ENCODE data around the gene PRPF6.

Gene PRPF6

DNA sequence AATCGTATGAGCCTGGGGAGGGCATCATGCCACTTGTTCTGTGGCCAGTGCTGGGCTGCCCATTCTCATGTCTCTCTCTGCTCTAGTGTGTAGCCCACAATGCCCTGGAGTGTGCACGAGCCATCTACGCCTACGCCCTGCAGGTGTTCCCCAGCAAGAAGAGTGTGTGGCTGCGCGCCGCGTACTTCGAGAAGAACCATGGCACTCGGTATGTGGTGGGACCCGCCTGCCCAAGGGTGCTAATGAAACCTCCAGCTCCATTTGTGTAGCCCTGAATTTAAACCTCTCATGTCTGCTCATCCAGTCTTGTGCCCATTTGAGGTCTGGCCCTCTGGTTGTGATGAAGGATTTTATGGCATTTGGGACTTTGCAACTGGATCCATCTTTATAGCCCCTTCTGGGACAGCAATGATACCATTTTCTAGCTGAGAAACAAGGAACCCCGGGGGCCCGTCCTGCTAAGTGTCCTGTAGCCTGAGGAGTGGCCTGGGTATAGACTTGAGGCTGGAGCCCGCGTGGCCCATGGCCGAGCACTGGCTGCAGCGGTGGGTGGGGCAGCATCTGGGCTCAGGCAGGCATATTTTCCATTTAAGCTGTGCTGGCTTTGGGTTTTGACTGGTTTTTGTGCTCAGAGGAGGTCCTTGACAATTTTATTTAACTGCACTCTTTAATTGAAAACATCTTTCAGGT lies 41.9 kb downstream of the PRPF6 start:
- no peak for DNase-seq

DNA sequence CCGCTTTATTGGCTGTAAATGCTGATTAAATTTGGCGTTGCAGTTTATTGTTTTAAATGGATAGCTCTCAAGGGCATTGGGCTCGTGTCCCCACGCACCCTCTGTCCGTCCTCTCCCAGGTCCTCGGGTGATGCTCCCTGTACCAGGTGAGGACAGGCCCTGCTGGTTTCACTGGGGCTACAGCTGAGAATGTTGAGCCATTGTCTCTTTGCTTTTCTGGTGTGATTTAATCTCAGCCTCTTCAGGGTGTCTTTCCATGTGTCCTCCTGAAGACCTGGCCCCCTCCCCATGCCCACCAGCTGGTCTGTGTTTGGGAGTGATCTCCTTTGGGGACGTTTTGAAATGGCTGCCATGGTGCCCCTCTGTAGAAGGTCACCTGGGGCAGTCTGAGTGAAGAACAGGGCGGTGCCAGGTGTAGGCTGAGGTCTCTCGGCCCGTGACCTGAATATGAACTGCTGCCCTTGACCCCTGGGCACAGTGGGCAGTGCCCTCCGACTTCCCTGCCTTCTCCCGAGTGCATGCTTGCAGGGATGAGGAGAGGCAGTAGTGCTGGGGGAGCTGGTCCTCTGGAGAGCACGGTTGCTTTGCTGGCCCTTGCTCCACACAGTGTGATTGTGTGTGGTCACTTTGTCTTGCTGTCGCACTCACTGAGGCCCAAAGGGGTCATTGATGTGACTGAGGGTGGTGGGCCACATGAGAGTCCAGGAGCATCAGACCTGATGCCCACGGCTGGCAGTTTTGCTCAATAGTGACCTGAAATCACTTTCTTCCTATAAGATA lies 42.6 kb downstream of the PRPF6 start:
- DNase-seq: no peak

DNA sequence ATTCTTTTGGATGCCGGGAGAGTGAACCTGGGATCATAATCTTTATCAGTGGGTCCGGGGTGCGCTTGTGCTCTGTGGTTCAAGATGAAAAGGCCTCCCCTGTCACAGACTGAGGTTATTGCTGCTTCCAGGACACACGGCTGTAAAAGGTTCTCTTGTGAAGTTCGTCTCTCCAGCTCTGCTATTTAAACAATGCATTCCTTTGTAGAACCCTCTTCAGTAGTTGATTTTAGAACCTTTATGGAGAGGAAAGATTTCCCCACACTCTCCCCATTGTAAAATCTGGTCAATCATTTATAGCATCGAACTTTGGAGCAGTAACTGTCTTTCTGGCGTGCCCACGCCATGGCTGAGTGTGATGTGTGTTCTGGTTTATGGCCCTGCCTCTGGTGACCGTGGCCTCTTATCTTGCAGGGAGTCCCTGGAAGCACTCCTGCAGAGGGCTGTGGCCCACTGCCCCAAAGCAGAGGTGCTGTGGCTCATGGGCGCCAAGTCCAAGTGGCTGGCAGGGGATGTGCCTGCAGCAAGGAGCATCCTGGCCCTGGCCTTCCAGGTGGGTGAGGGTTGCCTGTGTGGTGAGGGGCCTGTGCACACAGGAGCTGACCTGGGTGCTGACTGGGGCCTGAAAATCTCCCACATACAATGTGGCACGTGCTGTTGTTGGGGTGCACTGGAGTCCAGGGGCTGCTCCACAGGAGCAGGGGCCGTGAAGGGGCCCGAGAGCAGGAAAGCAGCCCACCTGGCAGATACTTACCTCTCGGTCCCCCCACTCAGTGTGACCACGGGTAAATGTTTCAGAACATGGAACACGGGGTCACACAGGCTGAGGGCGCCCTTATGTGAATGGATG lies 43.4 kb downstream of the PRPF6 start:
- no peak for DNase-seq

DNA sequence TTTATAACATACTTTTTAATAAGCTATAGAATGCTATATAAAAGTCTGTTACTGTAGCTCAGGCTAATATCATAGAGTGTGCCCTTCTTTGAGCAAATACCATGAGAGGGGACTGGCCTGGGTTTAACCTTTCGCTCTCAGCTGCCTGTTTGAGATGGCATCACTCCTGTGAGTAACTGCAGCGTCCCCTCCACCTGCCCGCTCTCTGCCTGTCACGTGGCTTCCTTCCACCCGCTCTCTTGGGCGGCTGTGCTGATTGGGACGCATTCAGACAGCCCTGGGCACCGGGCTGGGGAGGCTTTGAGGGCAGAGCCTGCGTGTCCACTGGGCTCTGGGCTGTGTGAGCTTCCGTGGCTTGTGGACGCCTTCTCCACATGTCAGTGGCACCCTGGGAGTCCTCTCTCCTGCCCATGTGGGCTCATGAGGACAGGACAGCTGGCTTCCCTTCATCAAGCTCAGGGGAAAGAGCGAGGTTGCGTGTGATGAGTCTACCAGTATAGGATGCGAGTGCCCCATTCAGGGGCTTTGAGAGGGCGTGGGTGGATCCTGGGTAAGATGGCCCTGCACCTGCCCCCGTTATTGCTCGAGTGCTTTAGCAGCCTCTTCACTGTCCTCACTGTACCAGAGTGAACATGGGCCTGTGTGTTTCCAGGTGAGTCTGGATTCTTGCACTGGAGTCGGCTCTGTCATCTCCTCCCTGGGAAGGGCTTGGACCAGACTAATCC lies 44.3 kb downstream of the PRPF6 start:
- no peak for DNase-seq

DNA sequence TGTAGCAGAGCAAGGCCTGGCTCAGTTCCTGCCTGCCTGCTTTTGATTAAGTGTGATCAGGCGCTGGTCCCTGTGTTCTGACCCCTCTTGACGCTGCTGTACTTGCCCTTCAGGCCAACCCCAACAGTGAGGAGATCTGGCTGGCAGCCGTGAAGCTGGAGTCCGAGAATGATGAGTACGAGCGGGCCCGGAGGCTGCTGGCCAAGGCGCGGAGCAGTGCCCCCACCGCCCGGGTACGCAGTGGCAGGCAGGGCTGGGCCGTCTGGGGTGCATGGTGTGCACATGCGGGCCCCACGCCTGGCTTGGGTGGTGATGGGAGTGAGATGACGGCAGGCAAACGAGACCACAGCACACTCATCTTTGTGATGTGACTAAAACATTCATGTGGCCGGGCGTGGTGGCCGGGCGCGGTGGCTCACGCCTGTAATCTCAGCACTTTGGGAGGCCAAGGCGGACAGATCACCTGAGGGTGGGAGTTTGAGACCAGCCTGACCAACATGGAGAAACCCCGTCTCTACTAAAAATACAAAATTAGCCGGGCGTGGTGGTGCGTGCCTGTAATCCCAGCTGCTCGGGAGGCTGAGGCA lies 45.0 kb downstream of the PRPF6 start:
- DNase-seq: no peak

DNA sequence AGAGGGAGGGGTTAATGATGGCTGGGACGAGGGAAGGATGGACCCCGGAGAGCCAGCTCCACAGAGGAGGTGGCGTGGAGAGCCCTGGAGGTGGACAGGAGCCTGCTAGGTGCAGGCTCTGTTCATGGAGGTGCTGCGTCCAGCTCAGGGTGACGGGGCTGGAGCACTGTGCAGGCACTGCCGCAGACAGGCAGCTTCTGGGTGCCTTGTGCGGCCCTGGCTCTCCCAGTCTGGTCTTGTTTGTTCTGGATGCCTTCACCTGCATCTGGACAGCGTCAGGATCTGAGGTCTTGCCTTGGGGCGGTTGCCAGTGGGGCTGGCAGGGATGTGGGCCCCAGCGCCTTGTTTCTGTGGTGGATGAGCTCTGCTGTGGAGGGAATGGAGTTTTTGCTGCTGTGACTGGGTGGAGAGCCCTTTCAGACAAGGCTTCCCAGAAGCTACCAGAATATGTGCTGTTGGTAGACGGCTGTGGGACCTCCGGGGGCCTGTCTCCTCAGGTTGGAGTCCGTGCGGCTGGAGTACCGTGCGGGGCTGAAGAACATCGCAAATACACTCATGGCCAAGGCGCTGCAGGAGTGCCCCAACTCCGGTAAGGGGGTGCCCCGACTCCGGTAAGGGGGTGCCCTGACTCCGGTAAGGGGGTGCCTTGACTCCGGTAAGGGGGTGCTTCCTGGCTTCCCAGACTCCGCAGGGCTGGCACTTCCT lies 47.2 kb downstream of the PRPF6 start:
- no peak for DNase-seq

DNA sequence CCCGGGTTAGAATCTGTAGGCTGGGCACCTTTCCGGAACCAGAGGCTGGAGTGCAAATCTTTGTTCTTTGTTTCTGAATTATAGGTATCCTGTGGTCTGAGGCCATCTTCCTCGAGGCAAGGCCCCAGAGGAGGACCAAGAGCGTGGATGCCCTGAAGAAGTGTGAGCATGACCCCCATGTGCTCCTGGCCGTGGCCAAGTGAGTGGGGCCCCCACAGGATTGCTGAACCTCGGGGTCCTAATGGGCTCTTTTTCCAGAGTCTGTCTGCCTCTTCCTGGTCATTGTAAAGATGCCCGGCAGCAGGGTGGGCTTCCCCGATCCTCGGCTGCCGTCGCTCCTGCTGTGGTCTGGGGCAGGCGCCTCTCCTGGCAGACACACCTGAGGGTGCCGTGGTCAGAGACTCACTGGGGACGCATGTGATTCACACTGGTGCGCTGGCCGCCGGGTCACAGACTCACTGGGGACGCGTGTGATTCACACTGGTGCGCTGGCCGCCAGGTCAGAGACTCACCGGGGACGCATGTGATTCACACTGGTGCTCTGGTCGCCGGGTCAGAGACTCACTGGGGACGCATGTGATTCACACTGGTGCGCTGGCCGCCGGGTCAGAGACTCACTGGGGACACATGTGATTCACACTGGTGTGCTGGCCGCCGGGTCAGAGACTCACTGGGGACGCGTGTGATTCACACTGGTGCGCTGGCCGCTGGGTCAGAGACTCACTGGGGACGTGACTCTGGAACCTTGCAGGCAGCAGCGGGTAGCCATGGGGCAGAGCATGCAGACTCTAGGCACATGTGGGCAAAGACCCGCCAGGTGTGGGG lies 48.6 kb downstream of the PRPF6 start:
- DNase-seq: no peak

DNA sequence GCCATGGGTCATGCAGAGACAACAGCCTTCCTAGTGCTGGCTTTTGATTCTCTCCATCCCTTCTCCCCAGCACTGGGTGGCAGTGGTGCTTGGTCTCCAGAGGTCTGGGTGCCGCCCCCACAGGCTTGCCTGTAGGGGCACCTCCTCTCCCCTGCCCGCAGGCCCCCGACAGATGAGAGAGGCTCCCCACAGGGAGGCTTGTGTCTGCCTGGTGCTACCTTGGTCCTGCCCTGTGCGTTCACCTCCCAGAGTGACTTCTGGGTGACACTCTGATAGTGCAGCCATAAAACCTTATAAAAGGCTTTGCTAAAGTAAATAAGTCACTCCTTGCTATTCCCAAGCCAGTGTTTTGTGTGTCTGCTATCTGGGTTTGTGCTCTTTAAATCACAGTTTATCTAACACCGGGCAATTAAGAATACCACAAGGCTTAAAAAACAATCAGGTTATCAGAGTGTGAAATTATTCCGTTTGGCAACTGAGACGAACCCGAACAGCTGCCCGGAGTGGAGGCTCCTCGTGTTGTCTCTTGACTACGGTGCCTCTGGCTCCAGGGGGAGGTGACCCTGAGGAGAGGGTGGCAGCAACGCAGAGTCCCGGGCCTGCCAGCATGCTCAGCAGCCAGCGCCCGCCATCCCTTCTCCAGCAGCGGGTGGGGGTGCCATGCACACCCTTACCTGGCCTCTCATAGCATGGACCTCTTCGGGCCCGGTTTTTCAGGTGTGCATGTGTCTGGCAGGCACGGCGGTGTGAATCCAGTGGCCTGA lies 49.6 kb downstream of the PRPF6 start:
- DNase-seq: no peak

DNA sequence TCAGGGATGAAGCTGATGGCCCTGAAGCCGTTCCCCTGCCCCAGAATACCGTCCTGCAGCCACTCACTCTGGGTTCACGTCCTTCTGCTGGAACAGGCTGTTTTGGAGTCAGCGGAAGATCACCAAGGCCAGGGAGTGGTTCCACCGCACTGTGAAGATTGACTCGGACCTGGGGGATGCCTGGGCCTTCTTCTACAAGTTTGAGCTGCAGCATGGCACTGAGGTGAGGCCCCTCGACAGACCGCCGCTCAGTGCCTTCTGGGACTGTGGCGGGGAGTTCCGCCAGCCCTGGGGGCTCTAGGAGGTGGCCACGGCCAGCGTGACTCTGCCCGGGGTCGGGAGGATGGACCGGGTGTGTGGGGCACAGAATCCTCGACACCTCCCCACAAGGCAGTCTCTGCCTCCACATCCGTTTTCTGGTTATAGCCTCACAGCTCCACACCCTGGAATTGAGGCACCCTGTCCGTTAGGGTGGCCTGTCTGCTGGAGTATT lies 50.9 kb downstream of the PRPF6 start:
- no peak for DNase-seq

DNA sequence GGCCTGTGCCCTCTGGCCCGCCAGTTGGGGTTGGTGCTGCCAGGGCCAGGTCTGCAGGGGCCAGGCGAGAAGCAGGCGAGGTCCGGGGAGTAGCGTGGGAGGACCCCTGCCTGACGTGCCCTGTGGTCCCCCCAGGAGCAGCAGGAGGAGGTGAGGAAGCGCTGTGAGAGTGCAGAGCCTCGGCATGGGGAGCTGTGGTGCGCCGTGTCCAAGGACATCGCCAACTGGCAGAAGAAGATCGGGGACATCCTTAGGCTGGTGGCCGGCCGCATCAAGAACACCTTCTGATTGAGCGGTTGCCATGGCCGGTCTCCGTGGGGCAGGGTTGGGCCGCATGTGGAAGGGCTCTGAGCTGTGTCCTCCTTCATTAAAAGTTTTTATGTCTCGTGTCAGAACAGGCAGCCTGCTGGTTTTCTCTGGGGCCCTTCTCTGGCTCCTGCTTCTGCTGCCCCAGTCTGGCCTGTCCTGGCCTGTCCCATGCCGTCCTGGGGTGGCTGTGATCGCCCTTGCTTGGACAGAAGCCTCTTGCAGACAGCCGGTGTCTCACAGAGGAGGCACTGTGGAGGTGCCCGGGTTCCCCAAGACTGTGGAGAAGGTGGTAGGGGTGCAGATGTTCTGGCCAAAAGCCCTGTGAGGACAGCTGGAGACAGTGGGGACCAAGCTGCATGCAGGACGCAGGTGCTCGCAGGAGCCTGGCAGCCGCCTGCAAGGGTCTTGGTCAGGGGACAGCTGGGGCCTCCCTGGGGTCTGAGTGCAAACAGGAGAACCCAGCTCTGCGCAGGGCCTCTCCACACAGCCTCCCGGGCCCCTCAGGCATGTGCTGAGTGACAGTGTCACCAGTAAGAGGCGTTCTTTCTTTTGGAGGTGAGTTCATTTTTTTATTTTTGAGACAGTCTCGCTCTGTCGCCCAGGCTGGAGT lies 52.0 kb downstream of the PRPF6 start:
- DNase-seq: no peak

DNA sequence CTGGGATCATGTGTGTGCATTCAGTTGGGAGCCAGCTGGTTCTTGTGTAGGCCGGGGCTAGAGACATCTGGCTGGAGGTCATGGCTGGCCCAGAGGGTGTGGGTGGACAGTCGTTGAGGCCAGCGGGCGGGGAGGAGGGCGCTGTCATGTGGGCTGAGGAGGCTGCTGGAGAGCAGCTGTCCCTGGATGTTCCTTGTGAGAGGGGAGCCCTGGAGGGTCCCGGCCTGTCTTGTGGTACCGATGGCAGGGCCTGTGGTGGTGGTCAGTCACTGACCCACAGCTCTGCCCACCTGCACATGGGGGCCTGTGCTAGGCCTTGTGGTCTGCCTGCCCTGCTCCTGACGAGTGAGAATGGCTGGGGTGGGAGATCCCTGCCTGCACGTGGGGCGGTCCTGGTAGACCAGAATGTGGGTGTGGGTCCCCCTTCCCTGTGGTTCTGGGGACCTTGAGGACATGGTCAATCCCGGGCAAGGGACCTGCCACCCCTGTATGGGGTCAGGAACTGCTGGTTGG lies 53.1 kb downstream of the PRPF6 start:
- no peak for DNase-seq

DNA sequence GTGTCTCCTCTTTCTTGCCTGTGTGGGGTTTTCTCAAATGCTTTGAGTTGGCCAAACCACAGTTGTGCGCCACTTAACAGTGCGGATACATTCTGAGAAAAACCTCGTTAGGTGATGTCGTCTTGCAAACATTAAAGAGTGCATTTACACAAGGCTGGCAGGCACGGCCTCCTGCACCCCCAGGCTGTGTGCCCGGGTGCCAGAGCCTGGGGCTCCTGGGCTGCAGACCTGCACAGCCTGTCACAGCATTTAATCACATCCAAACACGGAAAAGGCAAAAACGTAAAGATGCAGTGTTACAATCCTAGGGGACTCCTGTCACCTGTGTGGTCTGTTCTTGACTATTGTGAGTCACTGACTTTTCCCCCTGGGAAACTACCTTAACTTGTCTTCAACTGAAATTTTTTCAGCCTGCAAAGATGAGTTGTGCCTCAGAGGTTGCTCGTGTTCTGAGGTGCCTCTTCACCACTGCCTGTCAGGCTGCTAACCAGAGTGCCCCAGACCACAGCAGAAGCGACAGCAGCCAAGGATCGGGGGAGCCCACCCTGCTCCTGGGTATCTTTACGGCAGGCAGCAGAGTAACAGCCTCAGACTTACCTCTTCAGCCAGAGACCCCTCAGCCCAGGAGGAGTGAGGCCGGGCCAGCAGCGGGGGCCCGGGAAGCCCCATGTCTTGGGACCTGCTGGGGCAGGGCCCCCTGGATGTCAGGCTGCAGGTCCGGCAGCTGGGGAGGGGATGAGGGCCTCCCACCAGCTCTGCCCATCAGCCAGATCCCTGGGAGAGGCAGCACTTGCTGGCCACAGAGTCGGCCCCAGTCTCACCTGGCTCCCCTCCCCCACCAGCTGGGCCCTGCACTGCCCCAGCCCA lies 54.4 kb downstream of the PRPF6 start:
- DNase-seq: no peak

DNA sequence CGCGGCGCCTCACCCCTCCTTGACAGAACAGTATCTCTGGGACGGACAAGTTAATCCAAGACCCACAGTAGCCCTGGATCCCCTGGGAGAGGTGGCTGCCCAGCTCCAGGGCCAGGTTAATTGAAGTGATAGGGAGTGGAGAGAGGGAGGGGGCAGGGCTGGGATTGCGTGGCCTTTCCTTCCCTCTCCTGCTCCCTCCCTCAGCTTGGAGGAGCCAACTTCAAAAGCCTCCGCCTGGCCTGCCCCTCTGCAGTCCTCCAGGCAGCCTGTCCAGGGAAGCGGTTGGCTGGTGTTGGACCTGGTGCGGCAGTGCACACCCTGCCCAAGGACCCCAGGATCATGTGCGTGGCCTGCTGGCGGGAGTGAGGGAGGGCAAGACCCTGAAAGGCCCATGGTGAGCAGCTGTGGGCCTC lies 55.0 kb downstream of the PRPF6 start, which contains the start of gene C20orf204:
TSS of gene C20orf204 (plus strand) at position 250 of the 413 bp plus-strand sequence. CDS start at position 392, 142 bp downstream.
- DNase-seq: no peak

DNA sequence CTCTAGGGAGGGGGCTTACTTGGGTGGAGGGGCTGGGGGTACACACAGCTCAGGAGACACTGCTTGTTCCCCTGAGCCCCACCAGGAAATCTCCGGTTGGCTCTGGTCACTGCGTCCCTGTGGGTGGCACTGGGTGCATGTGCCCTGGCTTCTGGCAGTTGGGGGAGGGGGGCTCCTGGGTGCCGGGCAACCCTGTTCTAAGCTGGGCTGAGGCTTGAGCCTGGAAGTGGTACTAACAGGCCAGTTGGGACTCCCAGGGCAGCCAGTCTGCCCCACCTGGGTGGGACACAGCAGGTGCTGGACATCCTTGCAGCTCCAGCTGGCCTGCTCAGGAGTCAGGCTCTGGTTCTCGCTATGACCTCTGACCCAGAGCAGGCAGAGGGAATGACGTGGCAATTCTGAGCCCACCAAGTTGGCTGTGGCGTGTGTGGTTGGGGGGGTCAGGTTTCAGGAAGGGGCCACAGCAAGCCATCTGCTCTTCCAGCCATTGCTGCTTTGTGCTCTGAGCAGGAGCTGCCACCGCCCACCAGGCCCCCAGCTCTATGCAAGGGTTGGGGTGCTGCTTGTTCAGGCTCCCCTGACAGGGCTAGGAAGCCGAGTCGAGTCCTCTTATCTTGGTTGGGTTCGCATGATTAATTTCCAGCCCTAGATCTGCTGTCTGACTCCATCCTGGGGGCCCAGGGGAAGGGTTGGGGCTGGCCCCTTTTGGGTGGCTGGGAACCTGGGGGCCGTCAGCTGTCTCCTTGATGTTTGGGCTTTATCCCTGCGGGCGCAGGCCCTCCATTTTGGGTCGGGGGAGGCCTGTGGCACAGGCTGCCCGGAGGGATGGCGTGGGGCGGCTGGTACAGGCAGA lies 55.6 kb downstream of the PRPF6 start:
- no peak for DNase-seq

DNA sequence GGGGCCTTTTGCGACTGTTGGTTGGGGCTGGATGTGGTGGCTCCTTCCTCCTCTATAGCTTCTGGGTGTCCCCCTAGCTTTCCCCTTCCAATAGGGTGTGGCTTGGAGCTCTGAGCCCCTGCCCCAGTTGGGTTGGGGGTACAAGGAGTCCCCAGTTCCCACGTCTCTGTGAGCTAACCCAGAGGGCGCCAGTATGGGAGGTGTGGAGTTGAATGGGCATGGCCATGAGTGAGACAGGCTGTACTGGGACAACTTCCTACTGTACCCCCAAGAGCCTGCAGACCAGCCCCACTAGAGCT lies 56.2 kb downstream of the PRPF6 start:
- DNase-seq: no peak

DNA sequence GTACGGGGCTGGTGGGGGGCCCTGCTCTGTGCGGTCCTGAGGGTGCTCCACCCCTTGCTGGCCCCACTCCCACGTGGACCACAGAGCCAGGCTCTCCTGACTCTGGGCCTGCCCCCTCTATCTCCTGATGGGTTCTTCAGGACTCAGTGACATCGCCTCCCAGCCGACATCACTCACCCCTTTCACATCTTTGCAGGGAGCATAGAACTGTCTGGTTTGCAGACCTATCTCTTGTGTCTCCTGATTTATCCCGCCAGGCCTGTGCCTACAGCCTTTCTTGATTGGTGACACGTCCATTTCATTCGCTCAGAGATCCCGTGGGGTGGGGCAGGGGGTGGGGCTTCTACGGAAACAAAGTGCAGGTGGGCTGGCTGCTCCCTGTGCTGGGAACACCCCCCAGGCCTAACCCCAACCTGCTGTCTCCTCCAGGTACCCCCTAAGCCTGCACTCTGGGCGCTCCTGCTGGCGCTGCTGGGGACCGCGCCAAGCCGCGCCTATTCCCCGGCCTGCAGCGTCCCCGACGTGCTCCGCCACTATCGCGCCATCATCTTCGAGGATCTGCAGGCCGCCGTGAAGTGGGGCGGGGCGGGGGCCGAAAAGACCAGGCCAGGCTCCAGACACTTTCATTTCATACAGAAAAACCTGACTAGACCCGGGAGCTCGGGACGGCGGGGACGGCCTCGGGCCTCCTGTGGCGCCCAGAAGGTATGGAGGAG lies 56.7 kb downstream of the PRPF6 start:
- no peak for DNase-seq
